Panc1 (cell line): ENCODE results near the gene PPP2R5D. TPM values are rescaled to one million over a fixed set of nuclear protein-coding genes. Genes with fewer than 3 reads are reported as not detected.

ENCODE experiments used
- ATAC-seq: fragments of 200-7000 bp; cut with Tn5 transposase; 2 replicates; pipeline ENCODE4 v1.9.1; 2020; ENCODE audit warnings: mild to moderate bottlenecking, moderate library complexity
- BruUV-seq: library from RNA; stranded (reverse); fragments of 400-500 nt; replicated peaks from 2 replicates; lab custom pipeline; 2021; lab: Mats Ljungman, UMichigan
- CTCF ChIA-PET: fragments of 300-600 bp; sonication (Branson Sonifier 250); formaldehyde crosslinking; loops from one replicate; lab custom pipeline; 2022; ENCODE audit warnings: antibody characterized with exemption; lab: Charles Lee
- POLR2A ChIA-PET: fragments of 300-600 bp; sonication (Branson Sonifier 250); formaldehyde crosslinking; loops from one replicate; lab custom pipeline; 2022; ENCODE audit warnings: antibody characterized with exemption; lab: Charles Lee
- DNase-seq: peaks from one replicate; pipeline ENCODE4 v3.0.0-alpha.2; 2010; ENCODE audit warnings: low read depth, low spot score
- H3K27ac ChIP-seq: 2 replicates; pipeline ENCODE4 v1.5.1; 2011; ENCODE audit warnings: mild to moderate bottlenecking, low read length, inconsistent platforms
- H3K27me3 ChIP-seq: fragments of 200-500 bp; sonication (Bioruptor generic); 2 replicates; pipeline ENCODE4 v1.6.0; 2014; ENCODE audit warnings: low read length, inconsistent platforms; ENCODE audit not compliant: control insufficient read depth, insufficient read depth
- H3K36me3 ChIP-seq: fragments of 200-500 bp; sonication (Bioruptor generic); 2 replicates; pipeline ENCODE4 v1.5.1; 2014; ENCODE audit warnings: inconsistent platforms, mild to moderate bottlenecking, low read length, moderate library complexity; ENCODE audit not compliant: control insufficient read depth, insufficient read depth
- H3K4me1 ChIP-seq: 2 replicates; pipeline ENCODE4 v1.5.1; 2011; ENCODE audit warnings: inconsistent platforms, mild to moderate bottlenecking, low read length, moderate library complexity; ENCODE audit not compliant: control insufficient read depth, insufficient read depth
- H3K4me3 ChIP-seq, 2 experiments: 2 replicates each; pipeline ENCODE4 v1.5.1; 2011 to 2012; ENCODE audit warnings: low read depth in 2 of 2, low read length in 2 of 2, mild to moderate bottlenecking in 2 of 2, inconsistent platforms in 1 of 2, moderate library complexity in 1 of 2
- H3K9me3 ChIP-seq: fragments of 200-500 bp; sonication (Bioruptor generic); 2 replicates; pipeline ENCODE4 v1.5.1; 2014; ENCODE audit warnings: low read depth, mild to moderate bottlenecking, inconsistent platforms, low read length, moderate library complexity; ENCODE audit not compliant: control insufficient read depth, insufficient read depth
- POLR2AphosphoS5 ChIP-seq: IDR thresholded peaks from 2 replicates; pipeline ENCODE4 v1.6.1; 2012; ENCODE audit warnings: mild to moderate bottlenecking, low read depth, low read length, moderate library complexity
- SIN3A ChIP-seq: IDR thresholded peaks from 2 replicates; pipeline ENCODE4 v1.6.1; 2012; ENCODE audit warnings: low read depth, mild to moderate bottlenecking, low read length, moderate library complexity, borderline replicate concordance; ENCODE audit not compliant: insufficient read depth
- TCF7L2 ChIP-seq: IDR thresholded peaks from 2 replicates; pipeline ENCODE4 v1.6.1; 2011; ENCODE audit warnings: mild to moderate bottlenecking, low read depth, low read length, inconsistent platforms
- in situ Hi-C: cut with HindIII; loops from 2 replicates; pipeline ENCODE4 v1.10.0; 2016; ENCODE audit warnings: low sequenced_read_pairs, low pct_unique_long_range_greater_than_20kb
- intact Hi-C: fragments of 100-400 bp; cut with micrococcal nuclease; formaldehyde crosslinking; loops from one replicate; pipeline ENCODE4 v1.10.0; 2022; ENCODE audit not compliant: unreplicated experiment
- total RNA-seq: library from RNA; stranded (reverse); gene quantifications from one replicate; pipeline ENCODE4 v1.2.1, GENCODE V29; 2021; ENCODE audit not compliant: unreplicated experiment
- TF ChIP-seq, protein P1 (sequence below): fragments of 450-650 bp; IDR thresholded peaks from 2 replicates; pipeline ENCODE4 v1.5.1; 2017; ENCODE audit warnings: mild to moderate bottlenecking
- TF ChIP-seq, protein P2 (sequence below), 2 experiments: IDR thresholded peaks; 2 replicates each; pipeline ENCODE4 v1.6.1; 2011 to 2012; ENCODE audit warnings: low read depth in 2 of 2, control low read depth in 1 of 2, low read length in 1 of 2, mild to moderate bottlenecking in 1 of 2, moderate library complexity in 1 of 2; ENCODE audit not compliant: insufficient read depth in 1 of 2

Gene PPP2R5D
- total RNA-seq, 1 experiment from 2014 or later = 63.6 TPM

DNA sequence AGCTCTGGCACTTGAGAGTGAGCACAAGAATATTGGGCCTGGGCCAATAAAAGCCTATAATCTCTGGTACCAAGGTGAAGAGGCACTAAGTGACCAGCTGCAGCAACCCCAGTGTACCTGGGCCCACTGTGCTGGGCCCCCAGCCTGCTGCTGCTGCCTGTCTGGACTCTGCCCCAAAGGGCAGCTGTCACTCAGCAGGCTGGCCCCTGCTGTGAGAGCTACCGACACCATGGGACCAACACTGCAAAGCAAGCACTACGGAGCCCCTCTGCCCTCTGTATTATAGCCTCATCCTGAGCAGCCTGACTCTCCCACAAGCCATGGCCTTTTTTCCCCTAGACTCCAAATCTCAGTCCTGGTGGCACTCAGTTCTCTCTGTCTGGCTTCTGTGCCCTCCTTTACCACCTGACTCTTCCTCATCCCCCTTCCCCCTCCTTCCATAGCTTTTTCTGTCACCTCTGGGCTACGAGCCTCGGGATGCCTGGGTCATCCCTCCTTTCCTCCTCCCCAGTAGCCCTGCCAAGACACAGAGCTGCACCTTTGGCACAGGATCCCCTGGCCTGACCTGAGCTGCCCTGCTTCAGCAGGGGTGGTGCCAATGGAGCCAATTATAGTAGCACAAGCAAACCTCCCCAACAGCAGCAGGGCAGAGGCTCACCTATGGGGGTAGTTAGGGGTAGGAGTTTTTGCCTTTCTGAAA, 51.3 kb downstream of the PPP2R5D start:
- Histone ChIP-seq H3K27me3 (no peaks in the 10 kb centered on the region), H3K4me3 (no peak overlapping the region), H3K27ac (no peak overlapping the region), H3K4me1 (peaks cover 3% of the 10 kb centered on the region; the same call in 1 of the 2 replicates), H3K9me3 (no peaks in the 10 kb centered on the region), H3K36me3 (no peaks in the 10 kb centered on the region; the same call in 1 of the 2 replicates)
- ChIA-PET CTCF (interaction anchor here (0.7 to 1.6 kb wide), 2 partner anchors 94 to 108 kb away, joined by 4 to 5 read pairs; no protein-coding TSS in a partner anchor), POLR2A (no interaction called here)
- ATAC-seq (peak; percentile 23; the same call in 1 of the 2 replicates), DNase-seq (no peak)
- intact Hi-C loops = no loop called here
- BruUV-seq = no TSS peak
- in situ Hi-C loops = no loop called here
- TF ChIP-seq, protein P1, sequence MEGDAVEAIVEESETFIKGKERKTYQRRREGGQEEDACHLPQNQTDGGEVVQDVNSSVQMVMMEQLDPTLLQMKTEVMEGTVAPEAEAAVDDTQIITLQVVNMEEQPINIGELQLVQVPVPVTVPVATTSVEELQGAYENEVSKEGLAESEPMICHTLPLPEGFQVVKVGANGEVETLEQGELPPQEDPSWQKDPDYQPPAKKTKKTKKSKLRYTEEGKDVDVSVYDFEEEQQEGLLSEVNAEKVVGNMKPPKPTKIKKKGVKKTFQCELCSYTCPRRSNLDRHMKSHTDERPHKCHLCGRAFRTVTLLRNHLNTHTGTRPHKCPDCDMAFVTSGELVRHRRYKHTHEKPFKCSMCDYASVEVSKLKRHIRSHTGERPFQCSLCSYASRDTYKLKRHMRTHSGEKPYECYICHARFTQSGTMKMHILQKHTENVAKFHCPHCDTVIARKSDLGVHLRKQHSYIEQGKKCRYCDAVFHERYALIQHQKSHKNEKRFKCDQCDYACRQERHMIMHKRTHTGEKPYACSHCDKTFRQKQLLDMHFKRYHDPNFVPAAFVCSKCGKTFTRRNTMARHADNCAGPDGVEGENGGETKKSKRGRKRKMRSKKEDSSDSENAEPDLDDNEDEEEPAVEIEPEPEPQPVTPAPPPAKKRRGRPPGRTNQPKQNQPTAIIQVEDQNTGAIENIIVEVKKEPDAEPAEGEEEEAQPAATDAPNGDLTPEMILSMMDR = no peak
- TF ChIP-seq SIN3A = no peak

DNA sequence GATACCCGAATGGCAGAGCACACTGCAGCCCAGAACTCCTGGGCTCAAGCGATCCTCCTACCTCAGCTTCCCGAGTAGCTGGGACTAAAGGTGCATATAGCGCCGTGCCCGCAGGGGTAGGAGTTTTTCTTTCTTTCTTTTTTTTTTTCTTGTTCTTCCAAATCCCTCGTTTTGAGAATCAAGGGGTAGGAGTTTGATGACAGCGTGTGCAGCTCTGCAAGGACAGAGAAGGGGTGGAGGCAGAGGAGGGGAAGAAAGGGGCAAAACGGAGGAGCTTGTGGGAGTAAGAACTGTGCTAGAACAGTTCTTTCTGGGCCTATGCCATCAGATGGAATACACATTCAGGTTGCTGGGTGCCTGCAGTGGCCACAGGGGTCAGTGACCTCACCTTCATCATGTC, 52.3 kb downstream of the PPP2R5D start:
- BruUV-seq = no TSS peak
- intact Hi-C loops = no loop called here
- Histone ChIP-seq H3K4me1 (peaks cover 3% of the 10 kb centered on the region; the same call in 1 of the 2 replicates), H3K27me3 (no peaks in the 10 kb centered on the region), H3K4me3 (no peak overlapping the region), H3K36me3 (no peaks in the 10 kb centered on the region; the same call in 1 of the 2 replicates), H3K9me3 (no peaks in the 10 kb centered on the region), H3K27ac (no peak overlapping the region)
- ATAC-seq = no peak
- ChIA-PET CTCF (no interaction called here), POLR2A (no interaction called here)
- TF ChIP-seq, protein P2, sequence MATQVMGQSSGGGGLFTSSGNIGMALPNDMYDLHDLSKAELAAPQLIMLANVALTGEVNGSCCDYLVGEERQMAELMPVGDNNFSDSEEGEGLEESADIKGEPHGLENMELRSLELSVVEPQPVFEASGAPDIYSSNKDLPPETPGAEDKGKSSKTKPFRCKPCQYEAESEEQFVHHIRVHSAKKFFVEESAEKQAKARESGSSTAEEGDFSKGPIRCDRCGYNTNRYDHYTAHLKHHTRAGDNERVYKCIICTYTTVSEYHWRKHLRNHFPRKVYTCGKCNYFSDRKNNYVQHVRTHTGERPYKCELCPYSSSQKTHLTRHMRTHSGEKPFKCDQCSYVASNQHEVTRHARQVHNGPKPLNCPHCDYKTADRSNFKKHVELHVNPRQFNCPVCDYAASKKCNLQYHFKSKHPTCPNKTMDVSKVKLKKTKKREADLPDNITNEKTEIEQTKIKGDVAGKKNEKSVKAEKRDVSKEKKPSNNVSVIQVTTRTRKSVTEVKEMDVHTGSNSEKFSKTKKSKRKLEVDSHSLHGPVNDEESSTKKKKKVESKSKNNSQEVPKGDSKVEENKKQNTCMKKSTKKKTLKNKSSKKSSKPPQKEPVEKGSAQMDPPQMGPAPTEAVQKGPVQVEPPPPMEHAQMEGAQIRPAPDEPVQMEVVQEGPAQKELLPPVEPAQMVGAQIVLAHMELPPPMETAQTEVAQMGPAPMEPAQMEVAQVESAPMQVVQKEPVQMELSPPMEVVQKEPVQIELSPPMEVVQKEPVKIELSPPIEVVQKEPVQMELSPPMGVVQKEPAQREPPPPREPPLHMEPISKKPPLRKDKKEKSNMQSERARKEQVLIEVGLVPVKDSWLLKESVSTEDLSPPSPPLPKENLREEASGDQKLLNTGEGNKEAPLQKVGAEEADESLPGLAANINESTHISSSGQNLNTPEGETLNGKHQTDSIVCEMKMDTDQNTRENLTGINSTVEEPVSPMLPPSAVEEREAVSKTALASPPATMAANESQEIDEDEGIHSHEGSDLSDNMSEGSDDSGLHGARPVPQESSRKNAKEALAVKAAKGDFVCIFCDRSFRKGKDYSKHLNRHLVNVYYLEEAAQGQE (IDR thresholded peaks at IDR 0.05; ENCODE audit: insufficient read depth in 1 of 2, low read depth in 2 of 2, low read length in 1 of 2) = no peak
- TF ChIP-seq TCF7L2 = no peak
- TF ChIP-seq, protein P1 = no peak
- no peak for TF ChIP-seq POLR2AphosphoS5
- TF ChIP-seq SIN3A = no peak
- DNase-seq = no peak
- in situ Hi-C loops = no loop called here
